B cell (primary cell): Measurements from ENCODE around the gene ANO9. TPM values are rescaled to one million over a fixed set of nuclear protein-coding genes. Genes with fewer than 3 reads are reported as not detected.
A peak's percentile ranks its signal among the peaks of the same experiment; 100 is the strongest.

Experiments
- ATAC-seq: fragments of 200-7000 bp; cut with Tn5 transposase; one replicate; pipeline ENCODE4 v1.10.0; 2021; ENCODE audit warnings: low read depth, mild to moderate bottlenecking, moderate number of reproducible peaks, moderate library complexity
- CTCF ChIA-PET: fragments of 350-600 bp; sonication (Branson Sonifier 250); formaldehyde crosslinking; loops from one replicate; lab custom pipeline; 2021; ENCODE audit warnings: antibody characterized with exemption, inconsistent platforms; lab: Charles Lee
- POLR2A ChIA-PET: fragments of 350-600 bp; sonication (Branson Sonifier 250); formaldehyde crosslinking; loops from one replicate; lab custom pipeline; 2021; ENCODE audit warnings: antibody characterized with exemption; lab: Charles Lee
- DNase-seq: peaks from one replicate; pipeline ENCODE4 v3.0.0; 2013
- H2AFZ ChIP-seq: 2 replicates; pipeline ENCODE4 v1.6.1; 2012; ENCODE audit warnings: mild to moderate bottlenecking, low read depth, low read length; ENCODE audit not compliant: insufficient read depth, poor library complexity, severe bottlenecking
- H3K27ac ChIP-seq, 2 donors: 1 replicate in 1 of 2; 2 replicates in 1 of 2; pipeline ENCODE4 v1.5.1; 2012 to 2013; ENCODE audit warnings: low read length in 2 of 2, mild to moderate bottlenecking in 2 of 2, moderate library complexity in 1 of 2
- H3K27me3 ChIP-seq, 4 experiments: fragments of 200-600 bp in 1 of 4; sonication (generic) in 1 of 4; replicated peaks in 1 of 4; 1 replicate in 2 of 4; 2 replicates in 2 of 4; pipeline versions ENCODE4 v1.6.1 to v1.7.0; 2013 to 2016; ENCODE audit warnings: low read length in 3 of 4, mild to moderate bottlenecking in 2 of 4, mixed read lengths in 1 of 4, moderate library complexity in 1 of 4; ENCODE audit not compliant: insufficient read depth in 4 of 4, control insufficient read depth in 3 of 4; ENCODE audit errors: control extremely low read depth in 1 of 4
- H3K36me3 ChIP-seq, 2 experiments: replicated peaks in 1 of 2; 1 replicate in 1 of 2; 2 replicates in 1 of 2; pipeline versions ENCODE4 v1.6.1 to v1.7.1; 2013; ENCODE audit warnings: low read length in 1 of 2; ENCODE audit not compliant: insufficient read depth in 2 of 2, control insufficient read depth in 1 of 2; ENCODE audit errors: control extremely low read depth in 1 of 2, extremely low read depth in 1 of 2
- H3K4me1 ChIP-seq, 2 donors: fragments of 200-600 bp in 1 of 2; sonication (generic) in 1 of 2; 1 replicate in 1 of 2; 2 replicates in 1 of 2; pipeline versions ENCODE4 v1.5.1 to v1.6.1; 2013 to 2017; ENCODE audit warnings: low read length in 2 of 2; ENCODE audit not compliant: control insufficient read depth in 2 of 2, insufficient read depth in 2 of 2
- H3K4me2 ChIP-seq: replicated peaks from 2 replicates; pipeline ENCODE3; 2012; ENCODE audit warnings: mild to moderate bottlenecking, low read depth, low read length; ENCODE audit not compliant: poor library complexity, severe bottlenecking
- H3K4me3 ChIP-seq, 5 experiments: fragments of 200-600 bp in 1 of 5; sonication (generic) in 1 of 5; 1 replicate in 3 of 5; 2 replicates in 2 of 5; pipeline versions ENCODE4 v1.5.1 to v1.7.0; 2011 to 2016; ENCODE audit warnings: low read length in 4 of 5, mild to moderate bottlenecking in 4 of 5, low read depth in 2 of 5, control low read depth in 1 of 5, moderate library complexity in 1 of 5; ENCODE audit not compliant: insufficient read depth in 1 of 5; ENCODE audit errors: control extremely low read depth in 1 of 5, extremely low read depth in 1 of 5
- H3K79me2 ChIP-seq: fragments of 200-600 bp; sonication (generic); one replicate; pipeline ENCODE4 v1.6.0; 2016; ENCODE audit warnings: low read length; ENCODE audit not compliant: control insufficient read depth, insufficient read depth
- H3K9ac ChIP-seq: fragments of 200-600 bp; sonication (generic); 2 replicates; pipeline ENCODE4 v1.6.1; 2017; ENCODE audit warnings: mild to moderate bottlenecking, low read length, moderate library complexity
- H3K9me3 ChIP-seq, 3 donors: one replicate each; pipeline versions ENCODE4 v1.6.1 to v1.7.1; 2013; ENCODE audit warnings: low read length in 2 of 3; ENCODE audit not compliant: control insufficient read depth in 2 of 3, insufficient read depth in 1 of 3; ENCODE audit errors: control extremely low read depth in 1 of 3
- H4K20me1 ChIP-seq: 2 replicates; pipeline ENCODE4 v1.6.0; 2012; ENCODE audit warnings: mild to moderate bottlenecking, low read length; ENCODE audit not compliant: insufficient read depth, control insufficient read depth, poor library complexity, severe bottlenecking
- H3K27ac Mint-ChIP-seq: one replicate; pipeline ENCODE4 v1.8.0; 2021; ENCODE audit warnings: mixed read lengths
- H3K27me3 Mint-ChIP-seq: one replicate; pipeline ENCODE4 v1.8.0; 2021; ENCODE audit warnings: mixed read lengths
- H3K4me1 Mint-ChIP-seq: one replicate; pipeline ENCODE4 v1.8.0; 2021; ENCODE audit warnings: mixed read lengths
- H3K4me3 Mint-ChIP-seq: one replicate; pipeline ENCODE4 v1.8.0; 2021; ENCODE audit warnings: mixed read lengths
- H3K9me3 Mint-ChIP-seq: one replicate; pipeline ENCODE4 v1.8.0; 2022; ENCODE audit warnings: mixed read lengths; ENCODE audit not compliant: insufficient read depth
- CTCF ChIP-seq: fragments of 200-600 bp; IDR thresholded peaks from one replicate; pipeline ENCODE4 v1.8.0; 2022; ENCODE audit warnings: antibody characterized with exemption, mild to moderate bottlenecking
- EZH2 ChIP-seq: IDR thresholded peaks from 2 replicates; pipeline ENCODE4 v1.6.1; 2012; ENCODE audit warnings: borderline replicate concordance, low read depth, mild to moderate bottlenecking, moderate library complexity, low read length; ENCODE audit not compliant: insufficient read depth, poor library complexity, severe bottlenecking
- WGBS: methylation state at CpG from one replicate; pipeline ENCODE4 v1.1.5; 2013; ENCODE audit warnings: missing lambda C conversion rate; ENCODE audit not compliant: insufficient coverage; 5-methylcytosine and 5-hydroxymethylcytosine counted together
- intact Hi-C: fragments of 100-400 bp; cut with micrococcal nuclease; formaldehyde crosslinking; loops from one replicate; pipeline ENCODE4 v1.10.0; 2022
- polyA plus RNA-seq: library from polyadenylated mRNA; depleted of rRNA; stranded (reverse); fragments of >200 nt; gene quantifications from 2 replicates; pipeline ENCODE4 v1.2.3, GENCODE V29; 2012
- total RNA-seq, 2 donors: library from RNA; stranded (reverse); fragments of 120-200 nt in 1 of 2; gene quantifications; 1 replicate in 1 of 2; 2 replicates in 1 of 2; pipeline versions ENCODE4 v1.2.3 to v1.2.4, GENCODE V29; 2013 to 2022

The ANO9 gene
- total and polyA plus RNA-seq, 2 donors (not counting 1 experiment from before 2014, with no cell fraction given): 62.0 to 107 TPM

GRCh38 chr11:408154-409007 is 33.4 kb downstream of the ANO9 start:
- Mint-ChIP-seq H3K27ac (no peak overlapping the region), H3K9me3 (no peaks in the 10 kb centered on the region), H3K4me3 (no peak overlapping the region), H3K27me3 (no peaks in the 10 kb centered on the region), H3K4me1 (peaks cover 7% of the 10 kb centered on the region)
- H3K4me3 ChIP-seq: no peak overlapping the region
- no peak for ATAC-seq
- no peaks in the 10 kb centered on the region for H3K79me2 ChIP-seq
- WGBS: 88% methylated on average over 15 of the region's 15 CpGs
- H3K9ac ChIP-seq: no peak overlapping the region
- no peak overlapping the region for H3K4me2 ChIP-seq
- intact Hi-C loops: no loop called here
- H4K20me1 ChIP-seq: peaks cover 10% of the 10 kb centered on the region
- no peak for TF ChIP-seq EZH2
- ChIA-PET POLR2A (interaction anchor here (1.9 kb wide), 1 partner anchor 39 kb away, joined by 23 read pairs; no protein-coding TSS in a partner anchor), CTCF (interaction anchor here (1.8 to 3.0 kb wide), 2 partner anchors 41 to 202 kb away, joined by 5 to 34 read pairs; partner anchors contain the start of genes BET1L, PTDSS2 and RIC8A)
- H3K27ac ChIP-seq: no peak overlapping the region
- peaks cover 10 to 26% of the 10 kb centered on the region in 2 donors for H3K4me1 ChIP-seq
- no peak overlapping the region for H2AFZ ChIP-seq
- H3K36me3 ChIP-seq: no peaks in the 10 kb centered on the region
- H3K9me3 ChIP-seq: peaks cover 0 to 6% (median 0%) of the 10 kb centered on the region in 3 donors
- H3K27me3 ChIP-seq: peaks cover 0 to 11% (median 0%) of the 10 kb centered on the region in 4 experiments
- DNase-seq: peak; percentile 36

- CTCF ChIA-PET: interaction anchor here (1.2 to 3.0 kb wide), 5 partner anchors 9 to 201 kb away, joined by 3 to 34 read pairs (median 6); partner anchors contain the start of genes BET1L, PTDSS2 and RIC8A
- H3K4me2 ChIP-seq: peak overlapping the region; percentile 62
- no peaks in the 10 kb centered on the region for H3K36me3 ChIP-seq
- peaks cover 7% of the 10 kb centered on the region for H3K4me1 Mint-ChIP-seq
- H2AFZ ChIP-seq: peak overlapping the region; percentile 44
- peaks cover 10% of the 10 kb centered on the region for H4K20me1 ChIP-seq
- H3K4me3 Mint-ChIP-seq: peak overlapping the region; percentile 52
- H3K27me3 Mint-ChIP-seq: no peaks in the 10 kb centered on the region
- peaks cover 0 to 11% (median 0%) of the 10 kb centered on the region in 4 experiments for H3K27me3 ChIP-seq
- no peak overlapping the region for H3K9ac ChIP-seq
- H3K27ac ChIP-seq: peak overlapping the region in 1 of 2 donors; percentile 3
- peak overlapping the region; percentile 46 for H3K27ac Mint-ChIP-seq
- H3K9me3 ChIP-seq: peaks cover 0 to 6% (median 0%) of the 10 kb centered on the region in 3 donors
- peak overlapping the region in 1 of 5 experiments; percentile 35 for H3K4me3 ChIP-seq
- intact Hi-C loops: loop anchor here (1.0 kb wide), 2 partner anchors 41 to 200 kb away; partner anchors contain the start of genes BET1L and RIC8A
- TF ChIP-seq CTCF (no peak), EZH2 (no peak)
- H3K4me1 ChIP-seq: peaks cover 7 to 19% of the 10 kb centered on the region in 2 donors
- no peaks in the 10 kb centered on the region for H3K79me2 ChIP-seq
- H3K9me3 Mint-ChIP-seq: no peaks in the 10 kb centered on the region
- DNase-seq (peak; percentile 50), ATAC-seq (no peak)
- POLR2A ChIA-PET: interaction anchor here (0.9 to 2.2 kb wide), 11 partner anchors 7 to 200 kb away, joined by 3 to 23 read pairs (median 6); partner anchors contain the start of genes BET1L, HRAS, LRRC56 and PHRF1
- WGBS: 88% methylated on average over 26 of the region's 28 CpGs
Observed at GRCh38 chr11:407651-408123, 34.1 kb downstream of the ANO9 start.
